ENCODE data around the gene ARSA.

ARSA gene

GRCh38 chr22:50576806-50577696 is 50.9 kb downstream of the ARSA start:
- DNase-seq: no peak

- DNase-seq: no peak
These were observed 51.9 kb downstream of the ARSA start for GRCh38 chr22:50576070-50576469.

- no peak for DNase-seq
These were observed 52.5 kb downstream of the ARSA start for GRCh38 chr22:50575426-50575941.
